H1 (cell line): Measurements from ENCODE around the gene NAA50. TPM values are rescaled to one million over a fixed set of nuclear protein-coding genes. Genes with fewer than 3 reads are reported as not detected.

Experiments
- CTCF ChIA-PET: fragments of 300-600 bp; sonication (Branson Sonifier 250); formaldehyde crosslinking; loops from one replicate; lab custom pipeline; 2021; ENCODE audit not compliant: partially characterized antibody; lab: Charles Lee
- POLR2A ChIA-PET: fragments of 300-600 bp; sonication (Branson Sonifier 250); formaldehyde crosslinking; loops from one replicate; lab custom pipeline; 2021; ENCODE audit warnings: inconsistent platforms; ENCODE audit not compliant: partially characterized antibody; lab: Charles Lee
- DNase-seq, 2 experiments: peaks; one replicate each; pipeline versions ENCODE4 v3.0.0 to v3.0.0-alpha.2; 2010 to 2022; ENCODE audit warnings: low spot score in 2 of 2, low read depth in 1 of 2, mixed read lengths in 1 of 2
- FAIRE-seq: peaks from 2 replicates; lab custom pipeline; 2011; peaks lifted over from hg19 to GRCh38; lab: Jason Lieb, UNC
- H2AFZ ChIP-seq: 2 replicates; pipeline ENCODE4 v1.8.1; 2012; ENCODE audit warnings: low read length, inconsistent platforms
- H2AK5ac ChIP-seq: 2 replicates; pipeline ENCODE4 v1.6.1; 2013; ENCODE audit warnings: low read depth, low read length
- H2BK120ac ChIP-seq: replicated peaks from 2 replicates; pipeline ENCODE3; 2013; ENCODE audit warnings: low read depth, low read length, inconsistent platforms
- H2BK12ac ChIP-seq: 2 replicates; pipeline ENCODE4 v1.6.1; 2013; ENCODE audit warnings: low read depth, low read length
- H2BK15ac ChIP-seq: 2 replicates; pipeline ENCODE4 v1.6.1; 2013; ENCODE audit warnings: low read length
- H2BK20ac ChIP-seq: 2 replicates; pipeline ENCODE4 v1.6.1; 2013; ENCODE audit warnings: low read length
- H2BK5ac ChIP-seq: 2 replicates; pipeline ENCODE4 v1.6.1; 2013; ENCODE audit warnings: low read depth, low read length
- H3K14ac ChIP-seq: 2 replicates; pipeline ENCODE4 v1.6.1; 2013; ENCODE audit warnings: inconsistent platforms; ENCODE audit not compliant: insufficient read length
- H3K18ac ChIP-seq: 2 replicates; pipeline ENCODE4 v1.6.1; 2013; ENCODE audit warnings: low read length; ENCODE audit errors: extremely low read depth
- H3K23ac ChIP-seq: 2 replicates; pipeline ENCODE4 v1.6.1; 2013; ENCODE audit warnings: inconsistent platforms; ENCODE audit not compliant: insufficient read length
- H3K23me2 ChIP-seq: 2 replicates; pipeline ENCODE4 v1.6.1; 2013; ENCODE audit warnings: low read depth, low read length
- H3K27ac ChIP-seq: 2 replicates; pipeline ENCODE4 v1.6.1; 2011; ENCODE audit warnings: low read depth, low read length, inconsistent platforms
- H3K27me3 ChIP-seq, 4 experiments: replicated peaks in 1 of 4; 1 replicate in 1 of 4; 2 replicates in 3 of 4; pipeline versions ENCODE4 v1.6.1 to v1.8.1; 2011 to 2013; ENCODE audit warnings: low read length in 3 of 4, mild to moderate bottlenecking in 3 of 4, inconsistent platforms in 2 of 4, mixed read lengths in 2 of 4, moderate library complexity in 1 of 4; ENCODE audit not compliant: control insufficient read depth in 3 of 4, insufficient read depth in 3 of 4; ENCODE audit errors: extremely low read depth in 1 of 4
- H3K36me3 ChIP-seq, 4 experiments: 2 replicates each; pipeline versions ENCODE4 v1.6.1 to v1.8.1; 2011 to 2013; ENCODE audit warnings: mild to moderate bottlenecking in 4 of 4, low read length in 3 of 4, moderate library complexity in 2 of 4, control low read depth in 1 of 4, inconsistent platforms in 1 of 4; ENCODE audit not compliant: insufficient read depth in 4 of 4, control insufficient read depth in 2 of 4
- H3K4ac ChIP-seq: replicated peaks from 2 replicates; pipeline ENCODE3; 2013; ENCODE audit warnings: low read length, low read depth, mixed read lengths, inconsistent platforms; ENCODE audit not compliant: insufficient read length
- H3K4me1 ChIP-seq, 4 experiments: replicated peaks in 1 of 4; 1 replicate in 1 of 4; 2 replicates in 3 of 4; pipeline versions ENCODE4 v1.6.1 to v1.8.1; 2011 to 2013; ENCODE audit warnings: low read length in 3 of 4, inconsistent platforms in 2 of 4, mixed read lengths in 1 of 4; ENCODE audit not compliant: insufficient read depth in 4 of 4, control insufficient read depth in 3 of 4
- H3K4me2 ChIP-seq, 2 experiments: 2 replicates each; pipeline versions ENCODE4 v1.6.1 to v1.8.1; 2011 to 2013; ENCODE audit warnings: low read depth in 2 of 2, low read length in 2 of 2, control low read depth in 1 of 2, inconsistent platforms in 1 of 2, mild to moderate bottlenecking in 1 of 2; ENCODE audit not compliant: insufficient read depth in 1 of 2
- H3K4me3 ChIP-seq, 4 experiments: fragments of 200-600, 300-600 bp in 1 of 4; sonication (generic), shearing (Covaris generic), sonication (Bioruptor Twin) in 1 of 4; 2 replicates each; pipeline versions ENCODE4 v1.5.1 to v1.8.1; 2011 to 2016; ENCODE audit warnings: low read length in 4 of 4, low read depth in 3 of 4, control low read depth in 2 of 4, inconsistent platforms in 2 of 4, mild to moderate bottlenecking in 2 of 4, mixed read lengths in 1 of 4, moderate library complexity in 1 of 4; ENCODE audit not compliant: insufficient read depth in 2 of 4; ENCODE audit errors: extremely low read depth in 1 of 4
- H3K56ac ChIP-seq: replicated peaks from 2 replicates; pipeline ENCODE3; 2013; ENCODE audit warnings: low read depth, mild to moderate bottlenecking, mixed read lengths, low read length, inconsistent platforms; ENCODE audit not compliant: insufficient read length
- H3K79me1 ChIP-seq: 2 replicates; pipeline ENCODE4 v1.6.1; 2013; ENCODE audit warnings: low read depth, low read length, control low read depth
- H3K79me2 ChIP-seq, 2 experiments: 2 replicates each; pipeline versions ENCODE4 v1.6.1 to v1.8.1; 2012 to 2013; ENCODE audit warnings: low read length in 2 of 2, mild to moderate bottlenecking in 2 of 2, inconsistent platforms in 1 of 2; ENCODE audit not compliant: insufficient read depth in 2 of 2, control insufficient read depth in 1 of 2
- H3K9ac ChIP-seq, 4 experiments: replicated peaks in 1 of 4; 1 replicate in 1 of 4; 2 replicates in 3 of 4; pipeline versions ENCODE4 v1.6.1 to v1.8.1; 2011 to 2013; ENCODE audit warnings: low read depth in 3 of 4, low read length in 3 of 4, control low read depth in 2 of 4, mild to moderate bottlenecking in 2 of 4, moderate library complexity in 2 of 4, inconsistent platforms in 1 of 4; ENCODE audit errors: extremely low read depth in 1 of 4
- H3K9me3 ChIP-seq, 2 experiments: 2 replicates each; pipeline versions ENCODE4 v1.6.1 to v1.8.1; 2012 to 2013; ENCODE audit warnings: mild to moderate bottlenecking in 2 of 2, moderate library complexity in 2 of 2, control low read depth in 1 of 2, inconsistent platforms in 1 of 2, low read depth in 1 of 2, low read length in 1 of 2, mixed read lengths in 1 of 2; ENCODE audit not compliant: insufficient read depth in 2 of 2
- H4K20me1 ChIP-seq, 2 experiments: replicated peaks in 1 of 2; 2 replicates each; pipeline versions ENCODE3 to v1.8.1; 2011 to 2013; ENCODE audit warnings: inconsistent platforms in 2 of 2, low read length in 2 of 2, mild to moderate bottlenecking in 1 of 2; ENCODE audit not compliant: insufficient read depth in 2 of 2, control insufficient read depth in 1 of 2
- H4K5ac ChIP-seq: 2 replicates; pipeline ENCODE4 v1.6.1; 2013; ENCODE audit warnings: low read length, low read depth, mixed read lengths, inconsistent platforms; ENCODE audit not compliant: insufficient read length
- H4K8ac ChIP-seq: 2 replicates; pipeline ENCODE4 v1.8.0; 2013; ENCODE audit warnings: mild to moderate bottlenecking, moderate library complexity, low read length, inconsistent platforms; ENCODE audit not compliant: insufficient read depth; ENCODE audit errors: extremely low read depth
- H4K91ac ChIP-seq: replicated peaks from 2 replicates; pipeline ENCODE3; 2013; ENCODE audit warnings: low read length, mixed read lengths, inconsistent platforms; ENCODE audit not compliant: insufficient read length
- BCL11A ChIP-seq, 2 experiments: IDR thresholded peaks; one replicate each; pipeline ENCODE4 v1.6.1; 2011; ENCODE audit warnings: low read depth in 2 of 2, low read length in 2 of 2, mild to moderate bottlenecking in 2 of 2
- CEBPB ChIP-seq: IDR thresholded peaks from 2 replicates; pipeline ENCODE4 v1.6.1; 2012; ENCODE audit warnings: low read depth, low read length
- KDM4A ChIP-seq: IDR thresholded peaks from one replicate; pipeline ENCODE4 v1.7.1; 2012; ENCODE audit warnings: low read depth, mild to moderate bottlenecking, moderate library complexity, low read length, inconsistent platforms; ENCODE audit not compliant: severe bottlenecking
- KDM5A ChIP-seq: fragments of 200-600 bp; IDR thresholded peaks from 2 replicates; pipeline ENCODE4 v1.7.1; 2012; ENCODE audit warnings: mild to moderate bottlenecking, low read length, inconsistent platforms, mixed read lengths
- NANOG ChIP-seq: IDR thresholded peaks from 2 replicates; pipeline ENCODE4 v1.6.1; 2011; ENCODE audit warnings: low read length, low read depth, mild to moderate bottlenecking, inconsistent platforms; ENCODE audit not compliant: insufficient read depth, poor library complexity, severe bottlenecking
- RAD21 ChIP-seq, 2 experiments: IDR thresholded peaks in 1 of 2; conservative IDR thresholded peaks in 1 of 2; 2 replicates each; pipeline ENCODE4 v1.6.1; 2011; ENCODE audit warnings: low read depth in 2 of 2, low read length in 2 of 2, improper control_type of control experiment in 1 of 2, inconsistent platforms in 1 of 2, mild to moderate bottlenecking in 1 of 2, moderate library complexity in 1 of 2
- RFX5 ChIP-seq: IDR thresholded peaks from 2 replicates; pipeline ENCODE4 v1.6.1; 2011; ENCODE audit warnings: low read depth, low read length, improper control_type of control experiment, borderline replicate concordance
- RXRA ChIP-seq: IDR thresholded peaks from 2 replicates; pipeline ENCODE4 v1.6.1; 2011; ENCODE audit warnings: low read depth, mild to moderate bottlenecking, low read length, moderate library complexity; ENCODE audit not compliant: insufficient read depth
- SP2 ChIP-seq: IDR thresholded peaks from 2 replicates; pipeline ENCODE4 v1.6.1; 2012; ENCODE audit warnings: mild to moderate bottlenecking, low read length, inconsistent platforms
- SUZ12 ChIP-seq: fragments of 200-600 bp; sonication (generic); IDR thresholded peaks from 2 replicates; pipeline ENCODE4 v1.6.1; 2012; ENCODE audit warnings: mild to moderate bottlenecking, inconsistent platforms, low read length, moderate library complexity, mixed read lengths
- TAF1 ChIP-seq: IDR thresholded peaks from 2 replicates; pipeline ENCODE4 v1.6.1; 2011; ENCODE audit warnings: mild to moderate bottlenecking, low read depth, low read length
- WGBS, 2 experiments: shearing (Covaris generic) in 1 of 2; methylation state at CpG; one replicate each; pipeline versions ENCODE4 v1.1.6 to v1.1.7; 2013 to 2015; ENCODE audit warnings: low lambda C conversion rate in 2 of 2, mixed read lengths in 2 of 2, inconsistent platforms in 1 of 2, low coverage in 1 of 2, missing lambda C conversion rate in 1 of 2; ENCODE audit not compliant: insufficient replicate concordance in 2 of 2, insufficient coverage in 1 of 2, insufficient read length in 1 of 2; ENCODE audit errors: extremely low coverage in 1 of 2, missing lambda C conversion rate in 1 of 2; 5-methylcytosine and 5-hydroxymethylcytosine counted together
- polyA plus RNA-seq, 7 experiments: library from polyadenylated mRNA; depleted of rRNA in 3 of 7; stranded (reverse) in 5 of 7; unstranded in 2 of 7; fragments of >200 nt in 5 of 7; fragments of 200-250 nt in 2 of 7; gene quantifications; 1 replicate in 5 of 7; 2 replicates in 1 of 7; 4 replicates in 1 of 7; pipeline versions ENCODE4 v1.2.1 to v1.2.3, GENCODE V29; 2011 to 2013; ENCODE audit warnings: missing spikeins in 2 of 7, mixed read lengths in 2 of 7
- total RNA-seq: library from RNA; stranded (reverse); fragmentation: NEBNext Ultra II Directional; extraction: Animal tissue kit (Norgen Biotek cat#: 25700); gene quantifications from 2 replicates; pipeline ENCODE4 v1.2.1, GENCODE V29; 2021
- TF ChIP-seq, protein P1 (sequence below), 3 experiments: IDR thresholded peaks; 1 replicate in 2 of 3; 2 replicates in 1 of 3; pipeline versions ENCODE4 v1.5.1 to v1.6.1; 2011; ENCODE audit warnings: low read length in 3 of 3, mild to moderate bottlenecking in 3 of 3, inconsistent platforms in 2 of 3, low read depth in 1 of 3, moderate library complexity in 1 of 3; ENCODE audit not compliant: insufficient read depth in 1 of 3; ENCODE audit errors: control extremely low read depth in 1 of 3

The NAA50 gene
- total and polyA plus RNA-seq, 2 of the 8 experiments (the other 6 are each of a cell fraction or from before 2014, with no cell fraction given) = 46.6 to 231 TPM

DNA sequence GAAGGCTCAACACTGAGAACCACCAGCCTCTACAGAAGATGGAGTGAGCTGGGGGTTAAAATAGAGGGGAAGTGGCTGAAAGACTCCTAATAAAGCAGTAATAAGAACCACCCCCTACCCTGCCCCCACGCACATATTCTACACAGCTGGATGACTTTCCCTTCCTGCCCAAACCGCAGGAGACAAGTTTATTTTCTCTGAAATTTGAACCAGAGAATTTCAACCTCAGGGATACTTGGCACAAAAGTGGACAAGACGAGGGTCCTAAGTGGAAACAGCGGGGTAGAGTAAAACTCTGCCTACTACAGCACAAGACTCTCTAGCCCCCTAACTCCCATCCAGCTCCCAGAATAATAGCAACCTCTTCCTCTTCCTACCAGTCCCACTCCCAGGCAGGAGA is 78.0 kb downstream of the NAA50 start:
- Histone ChIP-seq H2AK5ac (no peak overlapping the region), H3K4me2 (no peak overlapping the region), H3K18ac (no peak overlapping the region), H3K79me2 (no peaks in the 10 kb centered on the region), H3K9me3 (no peaks in the 10 kb centered on the region), H3K4me3 (no peak overlapping the region), H3K9ac (no peak overlapping the region), H3K4ac (no peak overlapping the region), H3K27me3 (no peaks in the 10 kb centered on the region), H2BK15ac (no peak overlapping the region), H2BK120ac (no peak overlapping the region), H2AFZ (no peak overlapping the region), H3K23me2 (no peaks in the 10 kb centered on the region), H3K4me1 (peaks cover 0 to 6% (median under 1%) of the 10 kb centered on the region in 4 experiments; a peak in 2 of 7 replicates), H4K91ac (no peak overlapping the region), H4K5ac (no peak overlapping the region), H2BK5ac (no peak overlapping the region), H3K23ac (no peak overlapping the region), H3K14ac (no peak overlapping the region), H3K36me3 (no peaks in the 10 kb centered on the region), H3K56ac (no peak overlapping the region), H4K8ac (no peak overlapping the region), H3K79me1 (no peaks in the 10 kb centered on the region), H3K27ac (no peak overlapping the region), H2BK12ac (no peak overlapping the region), H2BK20ac (no peak overlapping the region), H4K20me1 (no peaks in the 10 kb centered on the region)
- POLR2A ChIA-PET = no interaction called here
- WGBS, 2 experiments = 77% methylated on average over 4 of the region's 4 CpGs; no CpG with 5 or more reads in 1 of the 2 experiments
- no peak for DNase-seq
- no peak for FAIRE-seq
- CTCF ChIA-PET = interaction anchor here (0.5 to 1.8 kb wide), 2 partner anchors 67 to 430 kb away, joined by 4 to 5 read pairs; no protein-coding TSS in a partner anchor
- TF ChIP-seq KDM5A = no peak
- TF ChIP-seq KDM4A = no peak
- no peak for TF ChIP-seq TAF1
- TF ChIP-seq, protein P1, sequence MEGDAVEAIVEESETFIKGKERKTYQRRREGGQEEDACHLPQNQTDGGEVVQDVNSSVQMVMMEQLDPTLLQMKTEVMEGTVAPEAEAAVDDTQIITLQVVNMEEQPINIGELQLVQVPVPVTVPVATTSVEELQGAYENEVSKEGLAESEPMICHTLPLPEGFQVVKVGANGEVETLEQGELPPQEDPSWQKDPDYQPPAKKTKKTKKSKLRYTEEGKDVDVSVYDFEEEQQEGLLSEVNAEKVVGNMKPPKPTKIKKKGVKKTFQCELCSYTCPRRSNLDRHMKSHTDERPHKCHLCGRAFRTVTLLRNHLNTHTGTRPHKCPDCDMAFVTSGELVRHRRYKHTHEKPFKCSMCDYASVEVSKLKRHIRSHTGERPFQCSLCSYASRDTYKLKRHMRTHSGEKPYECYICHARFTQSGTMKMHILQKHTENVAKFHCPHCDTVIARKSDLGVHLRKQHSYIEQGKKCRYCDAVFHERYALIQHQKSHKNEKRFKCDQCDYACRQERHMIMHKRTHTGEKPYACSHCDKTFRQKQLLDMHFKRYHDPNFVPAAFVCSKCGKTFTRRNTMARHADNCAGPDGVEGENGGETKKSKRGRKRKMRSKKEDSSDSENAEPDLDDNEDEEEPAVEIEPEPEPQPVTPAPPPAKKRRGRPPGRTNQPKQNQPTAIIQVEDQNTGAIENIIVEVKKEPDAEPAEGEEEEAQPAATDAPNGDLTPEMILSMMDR (IDR thresholded peaks at IDR 0.05; ENCODE audit: control extremely low read depth in 1 of 3, insufficient read depth in 1 of 3, low read depth in 1 of 3, low read length in 3 of 3) = no peak
- TF ChIP-seq RAD21 (IDR thresholded peaks at IDR 0.05 in 1 of 2, conservative IDR thresholded peaks at IDR 0.05 in 1 of 2; ENCODE audit: low read depth in 2 of 2, low read length in 2 of 2) = no peak
- TF ChIP-seq SP2 = no peak
- TF ChIP-seq CEBPB = no peak
- TF ChIP-seq NANOG = no peak
- no peak for TF ChIP-seq BCL11A (IDR thresholded peaks at IDR 0.05; ENCODE audit: low read depth in 2 of 2, low read length in 2 of 2)
- no peak for TF ChIP-seq SUZ12
- no peak for TF ChIP-seq RFX5
- TF ChIP-seq RXRA = no peak
